ENCODE measurements around the gene LRG1. TPM values are rescaled to one million over a fixed set of nuclear protein-coding genes. Genes with fewer than 3 reads are reported as not detected.

Gene LRG1
- total RNA-seq, 4 donors from 2014 or later, result 2.1 to 8.5 TPM; not detected in 2

DNA sequence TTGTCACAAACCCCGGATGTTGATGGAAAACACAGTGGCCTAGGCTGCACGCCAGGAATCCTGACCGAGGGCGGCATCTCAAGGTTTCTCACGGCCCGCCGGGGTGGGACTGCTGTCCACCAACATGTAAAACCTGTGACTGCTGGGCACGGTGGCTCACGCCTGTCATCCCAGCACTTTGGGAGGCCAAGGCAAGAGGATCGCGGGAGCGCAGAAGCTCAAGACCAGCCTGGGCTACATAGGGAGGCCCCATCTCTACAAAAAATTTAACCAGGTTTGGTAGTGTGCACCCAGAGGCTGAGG lies 32.7 kb downstream of the LRG1 start:
- ATAC-seq, result no peak
- Histone ChIP-seq H3K27me3 (no peaks in the 10 kb centered on the region), H3K27ac (peak overlapping the region in 3 of 4 donors; percentile 47 to 59 (median 53)), H3K4me1 (peaks cover 0 to 58% (median 0%) of the 10 kb centered on the region in 3 donors), H3K4me3 (no peak overlapping the region), H3K36me3 (peaks cover 0 to 86% of the 10 kb centered on the region in 2 donors), H3K9me3 (no peaks in the 10 kb centered on the region)
- no CpG with 5 or more reads among the region's 12 CpGs for WGBS, 2 donors (ENCODE audit: low coverage in 1 of 2)
- TF ChIP-seq, protein P1, sequence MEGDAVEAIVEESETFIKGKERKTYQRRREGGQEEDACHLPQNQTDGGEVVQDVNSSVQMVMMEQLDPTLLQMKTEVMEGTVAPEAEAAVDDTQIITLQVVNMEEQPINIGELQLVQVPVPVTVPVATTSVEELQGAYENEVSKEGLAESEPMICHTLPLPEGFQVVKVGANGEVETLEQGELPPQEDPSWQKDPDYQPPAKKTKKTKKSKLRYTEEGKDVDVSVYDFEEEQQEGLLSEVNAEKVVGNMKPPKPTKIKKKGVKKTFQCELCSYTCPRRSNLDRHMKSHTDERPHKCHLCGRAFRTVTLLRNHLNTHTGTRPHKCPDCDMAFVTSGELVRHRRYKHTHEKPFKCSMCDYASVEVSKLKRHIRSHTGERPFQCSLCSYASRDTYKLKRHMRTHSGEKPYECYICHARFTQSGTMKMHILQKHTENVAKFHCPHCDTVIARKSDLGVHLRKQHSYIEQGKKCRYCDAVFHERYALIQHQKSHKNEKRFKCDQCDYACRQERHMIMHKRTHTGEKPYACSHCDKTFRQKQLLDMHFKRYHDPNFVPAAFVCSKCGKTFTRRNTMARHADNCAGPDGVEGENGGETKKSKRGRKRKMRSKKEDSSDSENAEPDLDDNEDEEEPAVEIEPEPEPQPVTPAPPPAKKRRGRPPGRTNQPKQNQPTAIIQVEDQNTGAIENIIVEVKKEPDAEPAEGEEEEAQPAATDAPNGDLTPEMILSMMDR (IDR thresholded peaks at IDR 0.05), result no peak
- TF ChIP-seq POLR2AphosphoS5 (IDR thresholded peaks at IDR 0.05) (no peak), EP300 (IDR thresholded peaks at IDR 0.05) (no peak), POLR2A (IDR thresholded peaks at IDR 0.05) (no peak)

DNA sequence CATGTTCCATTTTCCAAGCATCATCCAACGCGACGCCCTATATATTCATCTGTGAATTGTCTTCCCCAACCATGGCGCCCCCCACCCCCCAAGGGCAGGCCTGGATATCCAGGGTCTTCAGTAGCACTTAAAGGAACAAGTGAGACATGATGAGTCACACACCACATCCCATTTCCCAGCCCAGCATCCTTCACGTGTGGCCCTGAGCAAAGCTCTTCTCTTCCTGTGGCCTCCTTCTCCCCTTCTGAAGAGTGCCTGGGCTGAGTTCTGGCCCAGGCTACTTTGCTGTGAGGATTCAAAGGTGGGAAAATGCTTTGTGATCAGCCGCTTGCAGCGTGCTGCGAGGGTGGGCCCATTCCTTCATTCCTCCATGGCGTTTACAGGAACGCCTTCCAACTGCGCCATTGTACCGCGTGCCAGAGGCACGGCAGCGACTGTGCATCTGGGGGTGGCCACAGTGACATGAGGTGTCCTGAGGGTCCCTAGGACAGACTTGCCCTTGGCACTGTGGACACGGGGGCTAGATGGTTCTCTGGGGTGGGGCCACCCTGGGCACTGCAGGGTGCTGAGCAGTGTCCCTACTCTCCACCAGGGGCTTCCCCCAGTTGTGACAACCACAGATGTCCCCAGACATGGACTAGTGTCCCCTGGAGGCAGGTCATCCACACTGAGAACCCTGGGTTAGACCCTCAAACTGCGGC lies 33.2 kb downstream of the LRG1 start:
- no peaks in the 10 kb centered on the region for H3K27me3 ChIP-seq
- peaks cover 0 to 63% (median 0%) of the 10 kb centered on the region in 3 donors for H3K4me1 ChIP-seq
- H3K9me3 ChIP-seq, result no peaks in the 10 kb centered on the region
- ATAC-seq, result no peak
- H3K4me3 ChIP-seq, result no peak overlapping the region
- TF ChIP-seq, protein P1 (IDR thresholded peaks at IDR 0.05), result no peak
- no peak for TF ChIP-seq EP300 (IDR thresholded peaks at IDR 0.05)
- no peak for TF ChIP-seq POLR2A (IDR thresholded peaks at IDR 0.05)
- no peak for TF ChIP-seq POLR2AphosphoS5 (IDR thresholded peaks at IDR 0.05)
- peak overlapping the region in 3 of 4 donors; percentile 47 to 59 (median 53) for H3K27ac ChIP-seq
- H3K36me3 ChIP-seq, result peaks cover 0 to 86% of the 10 kb centered on the region in 2 donors
- 64% methylated on average over 6 of the region's 17 CpGs; no CpG with 5 or more reads in 1 of the 2 donors for WGBS, 2 donors (ENCODE audit: low coverage in 1 of 2)

DNA sequence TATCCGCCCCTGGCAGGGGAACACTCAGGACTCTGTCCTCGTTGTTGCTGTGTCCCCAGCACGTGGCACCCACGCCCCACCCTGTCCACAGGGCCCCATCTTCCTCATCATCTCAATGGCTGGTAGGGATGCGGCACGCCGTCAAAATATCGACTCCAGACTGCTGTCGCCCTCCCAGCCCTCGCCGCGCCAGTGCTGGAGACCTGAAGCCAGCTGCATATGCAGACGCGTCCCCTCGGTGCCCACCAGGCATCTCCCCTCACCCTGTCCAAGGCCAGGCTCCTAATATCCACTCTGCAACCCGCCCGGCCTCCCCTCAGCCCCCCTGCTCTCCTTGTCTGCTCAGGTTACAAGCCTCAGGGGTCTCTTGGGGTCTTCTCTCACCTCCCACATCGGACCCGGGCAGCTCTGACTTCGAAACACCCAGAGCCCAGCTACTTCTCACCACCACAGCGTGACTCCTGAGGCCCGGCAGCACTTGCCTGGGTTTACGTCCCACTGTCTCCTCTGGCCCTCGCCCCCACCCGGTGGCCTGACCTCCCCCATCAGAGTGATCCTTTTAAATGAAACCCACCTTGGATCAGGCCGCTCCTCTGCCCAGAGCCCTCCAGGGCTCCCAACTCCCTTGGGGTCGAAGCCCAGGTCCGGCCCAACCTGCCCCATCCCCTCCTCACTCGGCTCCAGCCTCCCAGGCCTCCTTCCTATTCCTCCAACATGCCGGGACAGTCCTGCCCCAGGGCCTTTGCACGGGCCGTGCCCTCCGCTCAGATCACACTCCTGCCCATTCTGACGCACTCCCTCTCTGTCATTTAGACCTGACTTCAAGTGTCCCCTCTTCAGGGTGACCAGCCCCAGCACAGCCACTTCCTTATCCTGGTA lies 34.0 kb downstream of the LRG1 start:
- peak overlapping the region in 2 of 4 donors; percentile 38 to 59 for H3K27ac ChIP-seq
- peaks cover 0 to 89% of the 10 kb centered on the region in 2 donors for H3K36me3 ChIP-seq
- no peaks in the 10 kb centered on the region for H3K9me3 ChIP-seq
- H3K4me3 ChIP-seq, result no peak overlapping the region
- no peak for TF ChIP-seq POLR2A (IDR thresholded peaks at IDR 0.05)
- no peak for TF ChIP-seq EP300 (IDR thresholded peaks at IDR 0.05)
- TF ChIP-seq, protein P1 (IDR thresholded peaks at IDR 0.05), result no peak
- no peak for TF ChIP-seq POLR2AphosphoS5 (IDR thresholded peaks at IDR 0.05)
- H3K27me3 ChIP-seq, result no peaks in the 10 kb centered on the region
- ATAC-seq, result no peak
- H3K4me1 ChIP-seq, result peaks cover 0 to 64% (median 0%) of the 10 kb centered on the region in 3 donors
- WGBS, 2 donors (ENCODE audit: low coverage in 1 of 2), result 91 to 94% methylated on average over 18 to 27 of the region's 34 CpGs

DNA sequence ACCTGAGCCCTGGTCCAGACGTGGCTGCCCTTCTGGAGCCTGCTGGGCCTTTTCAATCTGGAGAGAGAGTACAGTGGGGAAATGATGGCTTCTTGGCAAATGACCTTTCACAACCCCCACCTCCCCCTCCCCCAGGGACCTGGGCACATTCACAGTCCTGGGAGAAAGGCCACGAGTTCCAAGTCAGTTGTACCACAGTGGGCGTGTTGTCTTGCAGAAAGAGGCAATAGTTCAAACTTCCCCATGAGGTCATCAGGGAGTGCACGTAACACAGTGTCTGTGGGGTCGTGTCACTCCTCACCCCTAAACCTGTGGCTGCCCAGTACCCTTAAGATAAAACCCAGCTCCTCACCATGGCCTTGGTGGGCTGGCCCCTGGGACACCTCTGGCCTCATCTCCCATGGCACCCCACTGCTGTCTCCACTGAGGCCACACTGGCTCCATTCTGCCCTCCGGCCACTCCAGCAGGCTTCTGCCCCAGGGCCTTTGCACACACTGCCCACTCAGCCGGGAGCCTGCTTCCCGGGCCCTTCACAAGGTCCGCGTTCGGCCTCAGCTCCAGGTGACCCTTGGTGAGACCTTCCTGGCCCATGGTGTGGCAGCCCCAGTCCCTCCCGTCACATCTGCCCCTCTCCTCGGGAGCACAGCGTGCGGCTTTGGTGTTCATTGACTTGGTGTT lies 34.8 kb downstream of the LRG1 start:
- peak overlapping the region in 3 of 4 donors; percentile 31 to 38 (median 38) for H3K27ac ChIP-seq
- peaks cover 0 to 89% of the 10 kb centered on the region in 2 donors for H3K36me3 ChIP-seq
- H3K4me3 ChIP-seq, result no peak overlapping the region
- peaks cover 0 to 64% (median 0%) of the 10 kb centered on the region in 3 donors for H3K4me1 ChIP-seq
- no peaks in the 10 kb centered on the region for H3K27me3 ChIP-seq
- H3K9me3 ChIP-seq, result no peaks in the 10 kb centered on the region
- TF ChIP-seq POLR2AphosphoS5 (IDR thresholded peaks at IDR 0.05), result no peak
- no peak for TF ChIP-seq POLR2A (IDR thresholded peaks at IDR 0.05)
- TF ChIP-seq EP300 (IDR thresholded peaks at IDR 0.05), result no peak
- TF ChIP-seq, protein P1 (IDR thresholded peaks at IDR 0.05), result no peak
- WGBS, 2 donors (ENCODE audit: low coverage in 1 of 2), result 10% methylated on average over 2 of the region's 15 CpGs; no CpG with 5 or more reads in 1 of the 2 donors
- no peak for ATAC-seq

All from gastroesophageal sphincter (tissue), 4 donors.